Measurements from ENCODE around the gene PIGV. TPM values are rescaled to one million over a fixed set of nuclear protein-coding genes. Genes with fewer than 3 reads are reported as not detected.

PIGV gene
- total RNA-seq, 2 experiments from 2014 or later, result 10.3 to 18.0 TPM

- Histone ChIP-seq H3K36me3 (ENCODE audit: insufficient read depth, low read length) (peaks cover 91% of the 10 kb centered on the region), H3K79me2 (ENCODE audit: insufficient read depth, low read depth, low read length) (peaks cover 60% of the 10 kb centered on the region; the same call in 1 of the 2 replicates), H3K9me3 (ENCODE audit: low read length) (no peaks in the 10 kb centered on the region), H3K4me3 (ENCODE audit: low read depth, low read length, poor library complexity, severe bottlenecking) (no peak overlapping the region), H3K9me2 (ENCODE audit: insufficient read depth, low read length) (no peaks in the 10 kb centered on the region), H3K27ac (ENCODE audit: low read depth, low read length, poor library complexity, severe bottlenecking) (no peak overlapping the region), H4K20me1 (ENCODE audit: insufficient read depth, low read length) (no peaks in the 10 kb centered on the region), H3K4me2 (ENCODE audit: low read length) (no peak overlapping the region), H2AFZ (ENCODE audit: low read length) (no peak overlapping the region), H3K4me1 (ENCODE audit: insufficient read depth, low read length, poor library complexity, severe bottlenecking) (peaks cover 35% of the 10 kb centered on the region)
- TF ChIP-seq CTCF (conservative IDR thresholded peaks at IDR 0.05; ENCODE audit: low read length), result no peak
- TF ChIP-seq EZH2phosphoT487 (IDR thresholded peaks at IDR 0.05; ENCODE audit: borderline replicate concordance, low read depth, low read length), result no peak
- no peak for DNase-seq (ENCODE audit: low spot score)
- CTCF ChIA-PET (ENCODE audit: unreplicated experiment), result no interaction called here
- intact Hi-C loops (cut with micrococcal nuclease; ENCODE audit: unreplicated experiment), result no loop called here
- no TSS peak for BruUV-seq (replicated peaks)
- POLR2A ChIA-PET, result interaction anchor here (0.5 to 2.1 kb wide), 3 partner anchors 14 to 91 kb away, joined by 3 to 4 read pairs (median 4); no protein-coding TSS in a partner anchor
Measured at GRCh38 chr1:26747048-26747447, 40.7 kb upstream of the PIGV start.

- intact Hi-C loops (cut with micrococcal nuclease; ENCODE audit: unreplicated experiment), result no loop called here
- H2AFZ ChIP-seq (ENCODE audit: low read length), result no peak overlapping the region
- H3K4me3 ChIP-seq (ENCODE audit: low read depth, low read length, poor library complexity, severe bottlenecking), result no peak overlapping the region
- peaks cover 91% of the 10 kb centered on the region for H3K36me3 ChIP-seq (ENCODE audit: insufficient read depth, low read length)
- BruUV-seq (replicated peaks), result no TSS peak
- H4K20me1 ChIP-seq (ENCODE audit: insufficient read depth, low read length), result no peaks in the 10 kb centered on the region
- H3K4me2 ChIP-seq (ENCODE audit: low read length), result no peak overlapping the region
- H3K27ac ChIP-seq (ENCODE audit: low read depth, low read length, poor library complexity, severe bottlenecking), result no peak overlapping the region
- ChIA-PET POLR2A (interaction anchor here (0.6 to 2.1 kb wide), 5 partner anchors 11 to 699 kb away, joined by 3 to 4 read pairs (median 3); no protein-coding TSS in a partner anchor), CTCF (ENCODE audit: unreplicated experiment) (interaction anchor here (0.5 kb wide), 1 partner anchor 28 kb away, joined by 3 read pairs; no protein-coding TSS in a partner anchor)
- TF ChIP-seq EZH2phosphoT487 (IDR thresholded peaks at IDR 0.05; ENCODE audit: borderline replicate concordance, low read depth, low read length) (no peak), CTCF (conservative IDR thresholded peaks at IDR 0.05; ENCODE audit: low read length) (no peak)
- H3K9me3 ChIP-seq (ENCODE audit: low read length), result no peaks in the 10 kb centered on the region
- H3K9me2 ChIP-seq (ENCODE audit: insufficient read depth, low read length), result no peaks in the 10 kb centered on the region
- H3K79me2 ChIP-seq (ENCODE audit: insufficient read depth, low read depth, low read length), result peaks cover 68% of the 10 kb centered on the region; the same call in 1 of the 2 replicates
- H3K4me1 ChIP-seq (ENCODE audit: insufficient read depth, low read length, poor library complexity, severe bottlenecking), result peaks cover 22% of the 10 kb centered on the region
- no peak for DNase-seq (ENCODE audit: low spot score)
Measured at GRCh38 chr1:26748351-26748750, 39.4 kb upstream of the PIGV start.

GRCh38 chr1:26749458-26749857 lies 38.3 kb upstream of the PIGV start:
- POLR2A ChIA-PET, result no interaction called here
- H4K20me1 ChIP-seq (ENCODE audit: insufficient read depth, low read length), result no peaks in the 10 kb centered on the region
- no peak overlapping the region for H3K27ac ChIP-seq (ENCODE audit: low read depth, low read length, poor library complexity, severe bottlenecking)
- BruUV-seq (replicated peaks), result no TSS peak
- H3K4me1 ChIP-seq (ENCODE audit: insufficient read depth, low read length, poor library complexity, severe bottlenecking), result peaks cover 11% of the 10 kb centered on the region
- no peaks in the 10 kb centered on the region for H3K9me2 ChIP-seq (ENCODE audit: insufficient read depth, low read length)
- peaks cover 97% of the 10 kb centered on the region for H3K36me3 ChIP-seq (ENCODE audit: insufficient read depth, low read length)
- CTCF ChIA-PET (ENCODE audit: unreplicated experiment), result no interaction called here
- H3K4me2 ChIP-seq (ENCODE audit: low read length), result no peak overlapping the region
- intact Hi-C loops (cut with micrococcal nuclease; ENCODE audit: unreplicated experiment), result no loop called here
- peaks cover 74% of the 10 kb centered on the region; the same call in 1 of the 2 replicates for H3K79me2 ChIP-seq (ENCODE audit: insufficient read depth, low read depth, low read length)
- H3K4me3 ChIP-seq (ENCODE audit: low read depth, low read length, poor library complexity, severe bottlenecking), result no peak overlapping the region
- TF ChIP-seq CTCF (conservative IDR thresholded peaks at IDR 0.05; ENCODE audit: low read length) (no peak), EZH2phosphoT487 (IDR thresholded peaks at IDR 0.05; ENCODE audit: borderline replicate concordance, low read depth, low read length) (no peak)
- no peaks in the 10 kb centered on the region for H3K9me3 ChIP-seq (ENCODE audit: low read length)
- H2AFZ ChIP-seq (ENCODE audit: low read length), result no peak overlapping the region
- DNase-seq (ENCODE audit: low spot score), result no peak
